Loucy (cell line): ENCODE data around the gene MISP.

Source experiments
- H2AFZ ChIP-seq: fragments of 200-600 bp; sonication (generic); 2 replicates; pipeline ENCODE4 v1.6.0; 2016; ENCODE audit warnings: antibody characterized with exemption, mild to moderate bottlenecking, low read length, moderate library complexity
- H3F3A ChIP-seq: fragments of 200-600 bp; 2 replicates; pipeline ENCODE4 v1.6.0; 2016; ENCODE audit warnings: antibody characterized with exemption, low read depth, mild to moderate bottlenecking
- H3K27me3 ChIP-seq: fragments of 200-600 bp; sonication (generic); 2 replicates; pipeline ENCODE4 v1.6.1; 2014; ENCODE audit warnings: low read length, mild to moderate bottlenecking; ENCODE audit not compliant: insufficient read depth, poor library complexity, severe bottlenecking
- H3K36me3 ChIP-seq: fragments of 200-600 bp; sonication (generic); 2 replicates; pipeline ENCODE4 v1.6.1; 2016; ENCODE audit warnings: low read length; ENCODE audit not compliant: insufficient read depth
- H3K4me1 ChIP-seq: fragments of 200-600 bp; sonication (generic); 2 replicates; pipeline ENCODE4 v1.5.1; 2014; ENCODE audit warnings: low read length, mild to moderate bottlenecking; ENCODE audit not compliant: insufficient read depth, poor library complexity, severe bottlenecking
- H3K4me2 ChIP-seq: fragments of 200-600 bp; sonication (generic); 2 replicates; pipeline ENCODE4 v1.6.0; 2014; ENCODE audit warnings: antibody characterized with exemption, low read length, low read depth, mild to moderate bottlenecking; ENCODE audit not compliant: poor library complexity, severe bottlenecking
- H3K4me3 ChIP-seq: fragments of 200-600 bp; sonication (generic); 2 replicates; pipeline ENCODE4 v1.5.1; 2014; ENCODE audit warnings: low read length, mild to moderate bottlenecking, mixed read lengths; ENCODE audit not compliant: poor library complexity, severe bottlenecking
- H3K79me2 ChIP-seq: fragments of 200-600 bp; sonication (generic); 2 replicates; pipeline ENCODE4 v1.6.1; 2014; ENCODE audit warnings: low read length; ENCODE audit not compliant: insufficient read depth
- H3K9ac ChIP-seq: fragments of 200-600 bp; sonication (generic); 2 replicates; pipeline ENCODE4 v1.6.0; 2014; ENCODE audit warnings: mild to moderate bottlenecking, low read depth, low read length, moderate library complexity; ENCODE audit not compliant: poor library complexity, severe bottlenecking
- H3K9me2 ChIP-seq: fragments of 200-600 bp; sonication (generic); replicated peaks from 2 replicates; pipeline ENCODE4 v1.6.1; 2016; ENCODE audit warnings: low read depth, low read length, mixed read lengths
- H3K9me3 ChIP-seq: fragments of 200-600 bp; sonication (generic); 2 replicates; pipeline ENCODE4 v1.6.1; 2014; ENCODE audit warnings: mild to moderate bottlenecking, antibody characterized with exemption, low read length, low read depth; ENCODE audit not compliant: insufficient read depth
- H4K20me1 ChIP-seq: fragments of 200-600 bp; sonication (generic); 2 replicates; pipeline ENCODE4 v1.6.0; 2014; ENCODE audit warnings: antibody characterized with exemption, low read length, mild to moderate bottlenecking; ENCODE audit not compliant: insufficient read depth, poor library complexity, severe bottlenecking
- EZH2phosphoT487 ChIP-seq: fragments of 200-600 bp; IDR thresholded peaks from 2 replicates; pipeline ENCODE4 v1.6.1; 2018; ENCODE audit warnings: antibody characterized with exemption, mild to moderate bottlenecking, moderate library complexity, borderline replicate concordance
- TF ChIP-seq, protein P1 (sequence below): fragments of 200-600 bp; sonication (generic); conservative IDR thresholded peaks from 2 replicates; pipeline ENCODE4 v1.5.1; 2014; ENCODE audit warnings: mild to moderate bottlenecking, antibody characterized with exemption, low read length

The MISP gene

DNA sequence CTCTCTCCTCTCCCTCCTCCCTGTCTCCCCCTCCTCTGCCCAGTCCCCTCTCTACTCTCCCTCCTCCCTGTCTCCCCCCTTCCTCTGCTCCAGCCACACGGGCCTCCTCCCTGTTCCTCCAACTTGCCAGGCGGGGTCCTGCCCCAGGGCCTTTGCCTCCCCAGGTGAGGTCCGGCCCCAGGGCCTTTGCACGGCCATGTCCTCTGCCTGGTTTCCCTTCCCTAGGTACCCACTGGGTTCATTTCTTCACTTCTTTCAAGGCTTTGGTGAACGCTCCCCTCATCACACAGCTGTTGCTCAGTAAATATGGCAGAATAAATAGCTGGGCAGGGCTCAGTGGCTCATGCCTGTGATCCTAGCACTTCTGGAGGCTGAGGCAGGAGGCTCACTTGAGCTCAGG is 21.2 kb downstream of the MISP start:
- TF ChIP-seq, protein P1, sequence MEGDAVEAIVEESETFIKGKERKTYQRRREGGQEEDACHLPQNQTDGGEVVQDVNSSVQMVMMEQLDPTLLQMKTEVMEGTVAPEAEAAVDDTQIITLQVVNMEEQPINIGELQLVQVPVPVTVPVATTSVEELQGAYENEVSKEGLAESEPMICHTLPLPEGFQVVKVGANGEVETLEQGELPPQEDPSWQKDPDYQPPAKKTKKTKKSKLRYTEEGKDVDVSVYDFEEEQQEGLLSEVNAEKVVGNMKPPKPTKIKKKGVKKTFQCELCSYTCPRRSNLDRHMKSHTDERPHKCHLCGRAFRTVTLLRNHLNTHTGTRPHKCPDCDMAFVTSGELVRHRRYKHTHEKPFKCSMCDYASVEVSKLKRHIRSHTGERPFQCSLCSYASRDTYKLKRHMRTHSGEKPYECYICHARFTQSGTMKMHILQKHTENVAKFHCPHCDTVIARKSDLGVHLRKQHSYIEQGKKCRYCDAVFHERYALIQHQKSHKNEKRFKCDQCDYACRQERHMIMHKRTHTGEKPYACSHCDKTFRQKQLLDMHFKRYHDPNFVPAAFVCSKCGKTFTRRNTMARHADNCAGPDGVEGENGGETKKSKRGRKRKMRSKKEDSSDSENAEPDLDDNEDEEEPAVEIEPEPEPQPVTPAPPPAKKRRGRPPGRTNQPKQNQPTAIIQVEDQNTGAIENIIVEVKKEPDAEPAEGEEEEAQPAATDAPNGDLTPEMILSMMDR: no peak
- TF ChIP-seq EZH2phosphoT487: no peak
- Histone ChIP-seq H3F3A (no peaks in the 10 kb centered on the region), H3K79me2 (no peaks in the 10 kb centered on the region), H3K36me3 (no peaks in the 10 kb centered on the region), H3K4me3 (no peak overlapping the region), H3K27me3 (no peaks in the 10 kb centered on the region), H3K9me2 (no peaks in the 10 kb centered on the region), H2AFZ (no peak overlapping the region), H3K9me3 (no peaks in the 10 kb centered on the region), H3K4me2 (no peak overlapping the region), H3K4me1 (no peaks in the 10 kb centered on the region), H3K9ac (no peak overlapping the region), H4K20me1 (no peaks in the 10 kb centered on the region)

DNA sequence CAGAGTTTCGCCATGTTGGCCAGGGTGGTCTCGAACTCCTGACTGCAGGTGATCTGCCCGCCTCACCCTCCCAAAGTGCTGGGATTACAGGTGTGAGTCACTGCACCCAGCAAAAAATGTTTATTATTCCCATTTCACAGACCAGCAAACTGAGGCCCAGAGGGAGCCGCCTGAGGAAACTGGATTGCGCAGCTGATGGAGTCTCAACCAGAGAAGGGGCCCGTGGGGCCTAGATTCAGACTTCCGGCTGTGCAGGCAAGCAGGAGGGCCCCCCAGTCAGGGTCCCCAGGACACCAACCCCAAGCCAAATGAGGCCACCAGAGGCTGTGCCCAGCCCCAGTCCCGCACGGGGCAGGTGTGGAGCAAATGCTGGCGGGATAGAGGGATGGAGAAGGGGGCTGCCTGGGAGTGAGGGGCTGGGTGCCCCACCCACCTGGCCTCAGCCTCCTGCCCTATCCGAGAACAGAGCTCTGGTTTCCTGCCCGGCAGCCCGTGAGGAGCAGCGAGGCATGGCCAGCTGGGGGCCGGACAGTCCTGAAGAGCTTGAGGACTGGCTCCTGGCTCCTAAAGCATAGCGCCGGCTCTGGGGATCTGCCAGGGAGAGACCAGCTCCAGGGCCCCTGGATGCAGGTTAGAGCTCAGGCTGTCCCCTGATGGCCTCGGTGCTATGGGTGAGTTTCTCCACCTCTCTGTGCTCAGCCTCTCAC is 22.0 kb downstream of the MISP start:
- Histone ChIP-seq H3K9me2 (no peaks in the 10 kb centered on the region), H3K9me3 (no peaks in the 10 kb centered on the region), H3K36me3 (no peaks in the 10 kb centered on the region), H3F3A (no peaks in the 10 kb centered on the region), H3K27me3 (no peaks in the 10 kb centered on the region), H3K4me1 (no peaks in the 10 kb centered on the region), H3K9ac (no peak overlapping the region), H3K4me3 (no peak overlapping the region), H2AFZ (no peak overlapping the region), H3K4me2 (no peak overlapping the region), H4K20me1 (no peaks in the 10 kb centered on the region), H3K79me2 (no peaks in the 10 kb centered on the region)
- no peak for TF ChIP-seq EZH2phosphoT487

DNA sequence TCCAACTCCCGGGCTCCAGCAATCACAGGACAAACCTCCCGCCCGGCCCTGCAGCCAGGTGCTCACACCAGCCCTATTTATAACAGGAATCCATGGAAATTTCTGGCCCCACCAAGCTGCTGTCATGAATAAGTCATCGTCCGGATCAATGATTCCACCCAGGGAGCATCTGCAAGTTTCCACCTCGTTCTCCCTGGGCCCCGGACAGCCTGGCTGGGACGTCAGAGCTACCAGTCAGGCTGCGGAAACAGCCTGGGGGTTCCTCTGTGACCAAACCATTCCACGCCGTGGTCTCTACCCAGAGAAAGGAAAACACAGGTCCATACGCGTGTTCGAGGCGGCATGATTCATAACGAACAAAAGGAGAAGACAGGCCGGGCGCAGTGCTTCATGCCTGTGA is 25.6 kb downstream of the MISP start:
- Histone ChIP-seq H3K4me3 (no peak overlapping the region), H2AFZ (no peak overlapping the region), H3K4me1 (no peaks in the 10 kb centered on the region), H3K9ac (no peak overlapping the region), H3K9me2 (no peaks in the 10 kb centered on the region), H3K4me2 (no peak overlapping the region), H3K36me3 (no peaks in the 10 kb centered on the region), H3K27me3 (no peaks in the 10 kb centered on the region), H3K79me2 (no peaks in the 10 kb centered on the region), H3F3A (no peaks in the 10 kb centered on the region), H4K20me1 (no peaks in the 10 kb centered on the region), H3K9me3 (no peaks in the 10 kb centered on the region)
- TF ChIP-seq, protein P1: no peak
- TF ChIP-seq EZH2phosphoT487: no peak
